Osteoblast (primary cell): ENCODE measurements around the gene NXPE1. TPM values are rescaled to one million over a fixed set of nuclear protein-coding genes. Genes with fewer than 3 reads are reported as not detected.

ENCODE experiments used
- DNase-seq: peaks from one replicate; pipeline ENCODE4 v3.0.0; 2011; ENCODE audit warnings: low spot score, mixed read lengths; ENCODE audit not compliant: insufficient read length; ENCODE audit errors: missing footprints
- H2AFZ ChIP-seq: 2 replicates; pipeline ENCODE4 v1.6.0; 2011; ENCODE audit warnings: mild to moderate bottlenecking, low read length
- H3K27ac ChIP-seq: 2 replicates; pipeline ENCODE4 v1.5.1; 2011; ENCODE audit warnings: mild to moderate bottlenecking, low read depth, low read length, moderate library complexity
- H3K27me3 ChIP-seq: 2 replicates; pipeline ENCODE4 v1.6.0; 2012; ENCODE audit warnings: mild to moderate bottlenecking, control low read depth, inconsistent platforms, low read length, moderate library complexity; ENCODE audit not compliant: insufficient read depth
- H3K36me3 ChIP-seq: 2 replicates; pipeline ENCODE4 v1.5.1; 2011; ENCODE audit warnings: mild to moderate bottlenecking, low read length, control low read depth, moderate library complexity; ENCODE audit not compliant: insufficient read depth
- H3K4me1 ChIP-seq: 2 replicates; pipeline ENCODE4 v1.5.1; 2011; ENCODE audit warnings: mild to moderate bottlenecking, low read length, control low read depth, moderate library complexity; ENCODE audit not compliant: insufficient read depth
- H3K4me2 ChIP-seq: 2 replicates; pipeline ENCODE4 v1.6.0; 2011; ENCODE audit warnings: mild to moderate bottlenecking, low read length; ENCODE audit not compliant: insufficient read depth
- H3K4me3 ChIP-seq: fragments of 200-600 bp; sonication (generic); 3 replicates; pipeline ENCODE4 v1.5.1; 2012; ENCODE audit warnings: mild to moderate bottlenecking, low read length, inconsistent platforms; ENCODE audit not compliant: insufficient read depth
- H3K79me2 ChIP-seq: 2 replicates; pipeline ENCODE4 v1.6.0; 2012; ENCODE audit warnings: mild to moderate bottlenecking, low read length, control low read depth, inconsistent platforms; ENCODE audit not compliant: insufficient read depth
- H3K9me3 ChIP-seq: 2 replicates; pipeline ENCODE4 v1.5.1; 2011; ENCODE audit warnings: low read depth, low read length, control low read depth
- H4K20me1 ChIP-seq: 2 replicates; pipeline ENCODE4 v1.6.0; 2012; ENCODE audit warnings: mild to moderate bottlenecking, low read length, control low read depth; ENCODE audit not compliant: insufficient read depth
- small RNA-seq: library from RNA; depleted of rRNA; stranded (forward); fragments of <200 nt; gene quantifications from one replicate; pipeline ENCODE3, GENCODE V24; 2012
- total RNA-seq: library from RNA; depleted of rRNA; stranded (reverse); fragments of >200 nt; gene quantifications from 2 replicates; pipeline ENCODE4 v1.2.3, GENCODE V29; 2012
- TF ChIP-seq, protein P1 (sequence below): IDR thresholded peaks from 2 replicates; pipeline ENCODE4 v1.5.1; 2011; ENCODE audit warnings: mild to moderate bottlenecking, low read depth, low read length, moderate library complexity; ENCODE audit errors: extremely low read depth

NXPE1 gene
- total RNA-seq, 1 donor = not detected

DNA sequence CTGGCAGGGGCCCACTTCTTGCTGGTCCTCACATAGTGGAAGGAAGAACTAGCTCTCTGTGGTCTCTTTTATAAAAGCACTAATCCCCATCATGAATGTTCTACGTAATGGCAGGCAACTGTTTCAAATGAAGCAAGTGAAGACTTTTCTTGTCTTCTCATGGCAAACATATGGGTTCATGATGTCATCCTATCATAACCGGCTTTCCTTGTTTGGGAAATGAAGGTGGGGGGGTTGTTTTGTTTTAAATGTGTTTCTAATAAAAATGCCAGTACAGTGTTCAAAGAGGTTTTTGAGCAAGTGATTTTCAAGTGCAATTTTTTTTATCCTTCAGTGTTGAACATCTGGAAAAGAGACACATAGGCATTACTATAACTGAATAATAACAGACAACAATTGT lies 87.0 kb downstream of the NXPE1 start:
- H3K27ac ChIP-seq = no peak overlapping the region
- no peaks in the 10 kb centered on the region for H3K36me3 ChIP-seq
- no peak overlapping the region for H2AFZ ChIP-seq
- H3K9me3 ChIP-seq = no peaks in the 10 kb centered on the region
- no peaks in the 10 kb centered on the region for H4K20me1 ChIP-seq
- H3K27me3 ChIP-seq = no peaks in the 10 kb centered on the region
- H3K4me1 ChIP-seq = no peaks in the 10 kb centered on the region
- TF ChIP-seq, protein P1, sequence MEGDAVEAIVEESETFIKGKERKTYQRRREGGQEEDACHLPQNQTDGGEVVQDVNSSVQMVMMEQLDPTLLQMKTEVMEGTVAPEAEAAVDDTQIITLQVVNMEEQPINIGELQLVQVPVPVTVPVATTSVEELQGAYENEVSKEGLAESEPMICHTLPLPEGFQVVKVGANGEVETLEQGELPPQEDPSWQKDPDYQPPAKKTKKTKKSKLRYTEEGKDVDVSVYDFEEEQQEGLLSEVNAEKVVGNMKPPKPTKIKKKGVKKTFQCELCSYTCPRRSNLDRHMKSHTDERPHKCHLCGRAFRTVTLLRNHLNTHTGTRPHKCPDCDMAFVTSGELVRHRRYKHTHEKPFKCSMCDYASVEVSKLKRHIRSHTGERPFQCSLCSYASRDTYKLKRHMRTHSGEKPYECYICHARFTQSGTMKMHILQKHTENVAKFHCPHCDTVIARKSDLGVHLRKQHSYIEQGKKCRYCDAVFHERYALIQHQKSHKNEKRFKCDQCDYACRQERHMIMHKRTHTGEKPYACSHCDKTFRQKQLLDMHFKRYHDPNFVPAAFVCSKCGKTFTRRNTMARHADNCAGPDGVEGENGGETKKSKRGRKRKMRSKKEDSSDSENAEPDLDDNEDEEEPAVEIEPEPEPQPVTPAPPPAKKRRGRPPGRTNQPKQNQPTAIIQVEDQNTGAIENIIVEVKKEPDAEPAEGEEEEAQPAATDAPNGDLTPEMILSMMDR = no peak
- DNase-seq = no peak
- H3K4me3 ChIP-seq = no peak overlapping the region
- no peak overlapping the region for H3K4me2 ChIP-seq
- H3K79me2 ChIP-seq = no peaks in the 10 kb centered on the region

Small RNA genes lying within 50 kb of the gene (small RNA-seq; reads per million reads assigned to genes)
- not detected for gene RF01210

Other genes starting within 250 kb of the NXPE1 start
- gene C11orf71, start 159.4 kb downstream of the NXPE1 start, total RNA-seq = 3.3 and 4.7 TPM in 2 replicates
- 37.7 and 38.0 TPM in 2 replicates for gene RBM7, start 159.2 kb downstream of the NXPE1 start, total RNA-seq
- 177 and 203 TPM in 2 replicates for gene REXO2, start 120.4 kb downstream of the NXPE1 start, total RNA-seq
- gene NXPE4, start 35.9 kb upstream of the NXPE1 start, total RNA-seq = not detected in 2 replicates
- gene NXPE2, start 118.6 kb upstream of the NXPE1 start, total RNA-seq = under 0.01 and 0.29 TPM in 2 replicates